GM12875 (cell line): Measurements from ENCODE around the gene GARRE1.
"Not testable (repeated sequence)": the region's sequence is repeated elsewhere in the genome, so short reads cannot be mapped to it uniquely, and the experiment has no call there.

ENCODE experiments used
- H3K4me3 ChIP-seq: one replicate; pipeline ENCODE4 v1.5.1; 2011; ENCODE audit warnings: low read depth, low read length, control low read depth
- CTCF ChIP-seq: IDR thresholded peaks from 2 replicates; pipeline ENCODE4 v1.5.1; 2011; ENCODE audit warnings: low read depth, mild to moderate bottlenecking, control low read depth, inconsistent platforms, low read length, moderate library complexity, borderline replicate concordance; ENCODE audit not compliant: insufficient read depth

The GARRE1 gene

GRCh38 chr19:34215666-34216038 is 38.7 kb upstream of the GARRE1 start:
- TF ChIP-seq CTCF, result no peak
- no peak overlapping the region for H3K4me3 ChIP-seq

- not testable (repeated sequence) for H3K4me3 ChIP-seq
Measured at GRCh38 chr19:34216745-34217219, 37.6 kb upstream of the GARRE1 start.

- TF ChIP-seq CTCF, result no peak
- H3K4me3 ChIP-seq, result no peak overlapping the region
Measured at GRCh38 chr19:34217952-34218817, 36.2 kb upstream of the GARRE1 start.

- no peak overlapping the region for H3K4me3 ChIP-seq
- TF ChIP-seq CTCF, result no peak
Measured at GRCh38 chr19:34218818-34219164, 35.6 kb upstream of the GARRE1 start.

GRCh38 chr19:34220472-34221063 is 33.8 kb upstream of the GARRE1 start:
- peak; percentile 54 for TF ChIP-seq CTCF
- no peak overlapping the region for H3K4me3 ChIP-seq

- no peak for TF ChIP-seq CTCF
- H3K4me3 ChIP-seq, result no peak overlapping the region
Measured at GRCh38 chr19:34222386-34222785, 32.0 kb upstream of the GARRE1 start.

GRCh38 chr19:34224996-34225658 is 29.2 kb upstream of the GARRE1 start:
- no peak overlapping the region for H3K4me3 ChIP-seq
- no peak for TF ChIP-seq CTCF
